VCaP (cell line): ENCODE results near the gene ADGRV1.

Source experiments
- H3K27ac ChIP-seq: fragments of 450-650 bp; 2 replicates; pipeline ENCODE4 v1.5.1; 2017
- TF ChIP-seq, protein P1 (sequence below): fragments of 450-650 bp; conservative IDR thresholded peaks from 2 replicates; pipeline ENCODE4 v1.5.1; 2017; ENCODE audit warnings: mild to moderate bottlenecking, moderate library complexity

ADGRV1 gene

DNA sequence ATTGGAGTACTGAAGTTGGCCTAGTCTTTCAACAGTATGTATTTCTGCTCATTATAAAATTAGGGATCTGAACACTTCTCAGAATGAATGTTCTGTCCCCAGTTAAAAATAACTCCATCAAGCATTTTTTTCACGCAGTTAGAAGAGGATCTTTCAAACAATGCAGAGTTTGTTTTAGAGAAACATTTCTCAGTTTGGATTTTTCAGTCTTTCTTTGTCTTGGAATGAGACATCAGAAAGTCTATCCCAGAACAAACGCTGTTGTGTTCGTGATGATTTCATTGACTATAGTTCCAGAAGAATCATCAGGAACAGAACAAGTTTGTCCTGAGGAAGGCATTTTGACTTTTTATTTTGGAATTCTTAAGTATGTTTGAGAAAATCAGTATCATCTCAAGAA lies 605.8 kb downstream of the ADGRV1 start:
- H3K27ac ChIP-seq: peak overlapping the region; percentile 75; the same call in 1 of the 2 replicates
- TF ChIP-seq, protein P1, sequence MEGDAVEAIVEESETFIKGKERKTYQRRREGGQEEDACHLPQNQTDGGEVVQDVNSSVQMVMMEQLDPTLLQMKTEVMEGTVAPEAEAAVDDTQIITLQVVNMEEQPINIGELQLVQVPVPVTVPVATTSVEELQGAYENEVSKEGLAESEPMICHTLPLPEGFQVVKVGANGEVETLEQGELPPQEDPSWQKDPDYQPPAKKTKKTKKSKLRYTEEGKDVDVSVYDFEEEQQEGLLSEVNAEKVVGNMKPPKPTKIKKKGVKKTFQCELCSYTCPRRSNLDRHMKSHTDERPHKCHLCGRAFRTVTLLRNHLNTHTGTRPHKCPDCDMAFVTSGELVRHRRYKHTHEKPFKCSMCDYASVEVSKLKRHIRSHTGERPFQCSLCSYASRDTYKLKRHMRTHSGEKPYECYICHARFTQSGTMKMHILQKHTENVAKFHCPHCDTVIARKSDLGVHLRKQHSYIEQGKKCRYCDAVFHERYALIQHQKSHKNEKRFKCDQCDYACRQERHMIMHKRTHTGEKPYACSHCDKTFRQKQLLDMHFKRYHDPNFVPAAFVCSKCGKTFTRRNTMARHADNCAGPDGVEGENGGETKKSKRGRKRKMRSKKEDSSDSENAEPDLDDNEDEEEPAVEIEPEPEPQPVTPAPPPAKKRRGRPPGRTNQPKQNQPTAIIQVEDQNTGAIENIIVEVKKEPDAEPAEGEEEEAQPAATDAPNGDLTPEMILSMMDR: no peak

DNA sequence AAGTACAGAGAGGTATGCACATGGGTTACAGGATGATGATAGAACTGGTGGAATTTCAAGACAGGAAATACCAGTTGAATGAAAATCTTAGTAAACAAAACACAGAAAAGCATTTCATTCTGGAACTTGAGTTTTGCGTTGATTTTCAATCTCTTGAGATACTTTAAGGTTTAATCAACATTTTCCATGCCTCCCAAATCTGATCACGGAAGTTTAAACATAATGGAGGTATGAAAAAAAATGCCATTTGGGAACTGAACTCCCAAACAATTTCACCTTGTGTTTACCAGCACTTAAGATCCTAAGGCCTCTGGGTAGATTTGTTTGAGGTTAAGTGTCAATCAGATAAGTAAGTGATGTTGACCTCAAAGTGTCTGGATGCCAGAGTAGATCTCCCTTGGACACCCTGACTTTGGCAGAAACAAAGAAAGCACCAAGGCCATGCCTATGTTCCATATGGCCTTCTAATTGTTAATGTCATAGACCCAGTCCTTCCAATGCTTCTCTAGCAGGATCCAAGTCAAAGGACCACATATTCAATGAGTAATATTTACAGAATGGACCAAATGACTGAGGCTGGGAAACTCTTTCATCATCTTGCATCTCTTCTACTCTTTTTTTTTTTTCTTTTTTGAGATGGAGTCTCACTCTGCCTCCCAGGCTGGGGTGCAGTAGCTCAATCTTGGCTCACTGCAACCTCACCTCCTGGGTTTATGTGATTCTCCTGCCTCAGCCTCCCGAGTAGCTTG lies 607.6 kb downstream of the ADGRV1 start:
- TF ChIP-seq, protein P1: no peak
- H3K27ac ChIP-seq: no peak overlapping the region

DNA sequence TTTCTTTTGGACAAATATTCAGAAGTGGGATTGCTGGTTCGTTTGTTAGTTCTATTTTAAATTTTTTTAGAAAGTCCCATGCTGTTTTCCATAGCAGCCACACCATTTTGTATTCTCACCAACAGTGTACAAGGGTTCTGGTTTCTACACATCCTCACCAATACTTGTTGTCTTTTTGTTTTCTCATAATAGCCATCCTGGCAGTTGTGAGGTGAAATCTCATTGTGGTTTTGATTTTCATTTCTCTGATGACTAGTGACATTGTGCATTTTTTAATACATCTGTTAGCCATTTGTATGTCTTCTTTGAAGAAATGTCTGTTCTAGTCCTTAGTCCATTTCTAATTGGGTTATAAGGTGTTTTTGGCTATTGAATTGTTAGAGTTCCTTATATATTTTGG lies 610.3 kb downstream of the ADGRV1 start:
- TF ChIP-seq, protein P1: no peak
- H3K27ac ChIP-seq: no peak overlapping the region

DNA sequence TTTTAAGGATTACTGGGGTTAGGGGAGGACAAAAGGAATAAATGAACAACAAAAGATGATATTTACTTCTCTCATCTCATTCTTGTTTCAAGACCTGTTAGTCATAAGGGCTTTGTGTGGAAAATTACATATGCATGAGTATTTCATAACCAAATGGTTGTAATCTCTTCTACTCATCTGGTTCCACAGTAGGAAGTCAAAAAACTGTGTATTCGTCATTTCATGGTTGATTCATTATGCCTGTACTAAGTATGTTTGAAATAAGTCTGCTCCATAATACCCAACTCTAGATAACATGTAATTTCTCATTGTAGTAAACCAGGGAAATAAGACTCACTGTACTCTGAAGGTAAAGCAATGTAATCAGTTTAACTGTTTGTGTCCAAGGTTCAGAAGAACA lies 611.7 kb downstream of the ADGRV1 start:
- TF ChIP-seq, protein P1: no peak
- H3K27ac ChIP-seq: no peak overlapping the region

DNA sequence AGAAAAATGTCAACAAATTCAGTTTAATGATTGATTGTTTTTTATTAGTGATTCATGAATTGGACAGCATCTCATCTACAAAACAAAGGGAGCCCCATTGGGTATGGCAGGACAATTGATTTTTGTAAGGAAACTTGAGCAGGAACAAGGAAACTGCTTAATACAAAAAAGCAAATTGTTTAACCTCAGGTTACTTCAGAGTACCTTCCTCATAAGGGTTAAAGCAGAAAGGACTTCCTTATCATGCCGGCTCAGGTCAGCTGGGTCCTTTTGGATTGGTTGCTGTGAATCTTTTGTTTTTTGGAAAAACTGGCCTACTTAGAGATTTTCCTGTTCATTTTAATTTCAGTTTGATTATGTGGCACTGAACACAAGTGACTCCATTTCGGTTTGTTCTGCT lies 612.7 kb downstream of the ADGRV1 start:
- TF ChIP-seq, protein P1: no peak
- no peak overlapping the region for H3K27ac ChIP-seq

DNA sequence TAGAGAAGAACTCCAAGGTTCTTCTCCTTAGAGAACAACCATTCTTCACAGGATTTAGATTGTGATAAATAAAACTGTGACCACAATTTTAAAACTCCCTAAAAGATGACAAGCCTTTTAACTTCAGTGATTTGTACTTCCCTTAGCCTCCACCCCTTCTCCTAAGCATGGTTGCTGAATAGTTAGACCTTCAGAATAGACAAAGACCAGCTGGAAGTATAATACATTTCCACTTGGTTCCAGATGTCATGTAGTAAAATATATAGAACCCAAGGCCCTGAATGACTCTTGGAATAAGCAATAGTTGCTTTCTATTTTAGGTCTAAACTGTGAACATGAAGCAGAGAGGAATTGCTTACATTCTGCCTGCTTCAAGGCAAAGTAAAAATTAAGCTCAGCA lies 615.8 kb downstream of the ADGRV1 start:
- no peak overlapping the region for H3K27ac ChIP-seq
- TF ChIP-seq, protein P1: no peak

DNA sequence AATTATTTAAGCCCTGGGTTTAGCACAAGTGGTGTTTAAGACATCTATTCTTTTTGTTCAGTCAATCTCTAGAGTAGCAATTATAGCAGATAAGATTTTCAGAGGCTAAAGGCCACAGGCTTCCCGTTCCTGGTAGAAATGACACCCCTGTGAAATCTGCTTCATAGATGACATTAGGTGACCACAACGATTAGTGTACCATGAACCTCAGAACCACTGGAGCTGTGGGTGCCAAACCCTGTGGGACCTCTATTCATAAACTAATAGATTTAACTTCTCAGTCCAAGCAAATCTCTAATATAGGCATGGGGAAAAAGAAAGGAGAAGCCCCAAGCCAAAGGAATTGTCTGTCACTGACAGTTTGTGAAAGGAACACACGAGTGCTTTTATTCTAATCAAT lies 617.1 kb downstream of the ADGRV1 start:
- TF ChIP-seq, protein P1: no peak
- no peak overlapping the region for H3K27ac ChIP-seq
